ENCODE measurements around the gene SLC44A5. TPM values are rescaled to one million over a fixed set of nuclear protein-coding genes. Genes with fewer than 3 reads are reported as not detected.

The SLC44A5 gene
- polyA plus RNA-seq, 3 donors from 2014 or later = 0.25 to 0.88 TPM; not detected in 1

GRCh38 chr1:75171876-75172275 is 439.0 kb downstream of the SLC44A5 start:
- Mint-ChIP-seq H3K4me1 (no peaks in the 10 kb centered on the region), H3K36me3 (no peaks in the 10 kb centered on the region), H3K27ac (no peak overlapping the region), H3K9me3 (peaks cover 0 to 16% (median 9%) of the 10 kb centered on the region in 6 donors), H3K27me3 (ENCODE audit: low read depth in 3 of 3) (no peaks in the 10 kb centered on the region), H3K4me3 (no peak overlapping the region)
- no peak for DNase-seq

- Mint-ChIP-seq H3K27me3 (ENCODE audit: low read depth in 3 of 3) (no peaks in the 10 kb centered on the region), H3K27ac (no peak overlapping the region), H3K4me3 (no peak overlapping the region), H3K9me3 (peaks cover 0 to 15% (median 8%) of the 10 kb centered on the region in 6 donors), H3K36me3 (no peaks in the 10 kb centered on the region), H3K4me1 (no peaks in the 10 kb centered on the region)
- no peak for DNase-seq
These were observed 439.9 kb downstream of the SLC44A5 start for GRCh38 chr1:75170981-75171380.

- no peak for DNase-seq
- Mint-ChIP-seq H3K4me3 (no peak overlapping the region), H3K36me3 (no peaks in the 10 kb centered on the region), H3K4me1 (no peaks in the 10 kb centered on the region), H3K27me3 (ENCODE audit: low read depth in 3 of 3) (no peaks in the 10 kb centered on the region), H3K27ac (no peak overlapping the region), H3K9me3 (peaks cover 3 to 16% (median 7%) of the 10 kb centered on the region in 6 donors)
These were observed 440.9 kb downstream of the SLC44A5 start for GRCh38 chr1:75170011-75170410.

GRCh38 chr1:75166821-75167220 is 444.1 kb downstream of the SLC44A5 start:
- H3K27me3 Mint-ChIP-seq (ENCODE audit: low read depth in 3 of 3) = no peaks in the 10 kb centered on the region
- H3K4me1 Mint-ChIP-seq = no peaks in the 10 kb centered on the region
- no peak for DNase-seq
- H3K9me3 Mint-ChIP-seq = peaks cover 3 to 16% (median 4%) of the 10 kb centered on the region in 6 donors
- H3K27ac Mint-ChIP-seq = no peak overlapping the region
- H3K36me3 Mint-ChIP-seq = no peaks in the 10 kb centered on the region
- no peak overlapping the region for H3K4me3 Mint-ChIP-seq

GRCh38 chr1:75165264-75165663 is 445.6 kb downstream of the SLC44A5 start:
- Mint-ChIP-seq H3K4me1 (no peaks in the 10 kb centered on the region), H3K4me3 (no peak overlapping the region), H3K36me3 (no peaks in the 10 kb centered on the region), H3K27ac (no peak overlapping the region), H3K27me3 (ENCODE audit: low read depth in 3 of 3) (no peaks in the 10 kb centered on the region), H3K9me3 (peaks cover 3 to 16% (median 4%) of the 10 kb centered on the region in 6 donors)
- no peak for DNase-seq

- peaks cover 0 to 4% (median 0%) of the 10 kb centered on the region in 3 donors for H3K36me3 Mint-ChIP-seq
- H3K9me3 Mint-ChIP-seq = peaks cover 1 to 20% (median 5%) of the 10 kb centered on the region in 6 donors
- H3K4me3 Mint-ChIP-seq = no peak overlapping the region
- no peaks in the 10 kb centered on the region for H3K4me1 Mint-ChIP-seq
- no peak overlapping the region for H3K27ac Mint-ChIP-seq
- H3K27me3 Mint-ChIP-seq (ENCODE audit: low read depth in 3 of 3) = no peaks in the 10 kb centered on the region
- DNase-seq = no peak
These were observed 451.8 kb downstream of the SLC44A5 start for GRCh38 chr1:75159154-75159553.

Other genes with a start within 250 kb of the SLC44A5 start
- gene ACADM, start 113.6 kb upstream of the SLC44A5 start, polyA plus RNA-seq = 10 to 100 TPM; 32.8 to 44.1 (median 43.6) TPM
- gene RABGGTB, start 175.1 kb upstream of the SLC44A5 start, polyA plus RNA-seq = 1 to 10 TPM; 1.5 to 9.4 (median 4.3) TPM
- gene MSH4, start 185.8 kb upstream of the SLC44A5 start, polyA plus RNA-seq = not detected

Measured in immature natural killer cell (primary cell).